SJCRH30 (cell line): ENCODE results near the gene CD274. TPM values are rescaled to one million over a fixed set of nuclear protein-coding genes. Genes with fewer than 3 reads are reported as not detected.
A peak's percentile ranks its signal among the peaks of the same experiment; 100 is the strongest.
"Not testable (repeated sequence)": the region's sequence is repeated elsewhere in the genome, so short reads cannot be mapped to it uniquely, and the experiment has no call there.

Experiments
- DNase-seq, 2 experiments: peaks; one replicate each; pipeline ENCODE4 v3.0.0-alpha.2; 2015 to 2020
- H3K27ac ChIP-seq: fragments of 250-450 bp; sonication (Bioruptor Pico); 2 replicates; pipeline ENCODE4 v1.5.1; 2020; ENCODE audit warnings: mild to moderate bottlenecking, moderate library complexity
- H3K27me3 ChIP-seq: fragments of 250-450 bp; sonication (Bioruptor Pico); 2 replicates; pipeline ENCODE4 v1.5.1; 2020; ENCODE audit warnings: mild to moderate bottlenecking, moderate library complexity
- H3K36me3 ChIP-seq: fragments of 250-450 bp; sonication (Bioruptor Pico); 2 replicates; pipeline ENCODE4 v1.5.1; 2020; ENCODE audit warnings: mild to moderate bottlenecking, moderate library complexity
- H3K4me1 ChIP-seq: fragments of 250-450 bp; sonication (Bioruptor Pico); 2 replicates; pipeline ENCODE4 v1.5.1; 2020; ENCODE audit warnings: mild to moderate bottlenecking, moderate library complexity
- H3K4me3 ChIP-seq: fragments of 250-450 bp; sonication (Bioruptor Pico); 2 replicates; pipeline ENCODE4 v1.5.1; 2020; ENCODE audit warnings: mild to moderate bottlenecking, moderate library complexity
- H3K9me3 ChIP-seq: fragments of 250-450 bp; sonication (Bioruptor Pico); replicated peaks from 2 replicates; pipeline ENCODE4 v1.5.1; 2020; ENCODE audit warnings: mild to moderate bottlenecking, moderate library complexity
- total RNA-seq: library from RNA; depleted of rRNA; stranded (reverse); fragments of >200 nt; shearing (Covaris generic); gene quantifications from 2 replicates; pipeline ENCODE4 v1.2.3, GENCODE V29; 2014; rRNA removed

The CD274 gene
- total RNA-seq, result 0.49 and 1.8 TPM in 2 replicates

GRCh38 chr9:5450359-5451091 is at the start of gene CD274:
TSS of gene CD274 (plus strand) at chr9:5450542. CDS start at chr9:5456114, 5,572 bp downstream.
- no peaks in the 10 kb centered on the region for H3K36me3 ChIP-seq
- no peak within 1 kb of the TSS for H3K27ac ChIP-seq
- peak within 1 kb of the TSS; percentile 42 for H3K4me3 ChIP-seq
- no peaks in the 10 kb centered on the region for H3K27me3 ChIP-seq
- DNase-seq, result peak; percentile 45 to 52
- no peaks in the 10 kb centered on the region for H3K4me1 ChIP-seq
- H3K9me3 ChIP-seq, result no peaks in the 10 kb centered on the region

GRCh38 chr9:5402217-5402616 is 48.1 kb upstream of the CD274 start:
- peak in 1 of 2 experiments; percentile 8 for DNase-seq
- no peak overlapping the region for H3K4me3 ChIP-seq
- no peaks in the 10 kb centered on the region for H3K36me3 ChIP-seq
- no peaks in the 10 kb centered on the region for H3K27me3 ChIP-seq
- H3K9me3 ChIP-seq, result no peaks in the 10 kb centered on the region
- no peaks in the 10 kb centered on the region for H3K4me1 ChIP-seq
- H3K27ac ChIP-seq, result no peak overlapping the region

- Histone ChIP-seq H3K4me1 (no peaks in the 10 kb centered on the region), H3K36me3 (no peaks in the 10 kb centered on the region), H3K4me3 (no peak overlapping the region), H3K27ac (no peak overlapping the region), H3K27me3 (no peaks in the 10 kb centered on the region), H3K9me3 (no peaks in the 10 kb centered on the region)
- no peak for DNase-seq
These were observed 41.7 kb upstream of the CD274 start for GRCh38 chr9:5408596-5408995.

- no peak overlapping the region for H3K4me3 ChIP-seq
- H3K4me1 ChIP-seq, result no peaks in the 10 kb centered on the region
- DNase-seq, result no peak
- H3K27me3 ChIP-seq, result no peaks in the 10 kb centered on the region
- H3K27ac ChIP-seq, result no peak overlapping the region
- H3K9me3 ChIP-seq, result no peaks in the 10 kb centered on the region
- H3K36me3 ChIP-seq, result no peaks in the 10 kb centered on the region
These were observed 33.4 kb upstream of the CD274 start for GRCh38 chr9:5416953-5417352.

- Histone ChIP-seq H3K9me3 (no peaks in the 10 kb centered on the region), H3K27ac (no peak overlapping the region), H3K4me1 (no peaks in the 10 kb centered on the region), H3K27me3 (no peaks in the 10 kb centered on the region), H3K4me3 (no peak overlapping the region), H3K36me3 (no peaks in the 10 kb centered on the region)
- no peak for DNase-seq
These were observed 31.9 kb upstream of the CD274 start for GRCh38 chr9:5418481-5418880.

GRCh38 chr9:5419987-5420386 is 30.4 kb upstream of the CD274 start:
- H3K36me3 ChIP-seq, result no peaks in the 10 kb centered on the region
- H3K27me3 ChIP-seq, result no peaks in the 10 kb centered on the region
- no peaks in the 10 kb centered on the region for H3K4me1 ChIP-seq
- no peaks in the 10 kb centered on the region for H3K9me3 ChIP-seq
- no peak overlapping the region for H3K27ac ChIP-seq
- DNase-seq, result no peak
- no peak overlapping the region for H3K4me3 ChIP-seq

GRCh38 chr9:5421163-5421562 is 29.2 kb upstream of the CD274 start:
- H3K4me3 ChIP-seq, result no peak overlapping the region
- H3K27me3 ChIP-seq, result no peaks in the 10 kb centered on the region
- no peak overlapping the region for H3K27ac ChIP-seq
- H3K9me3 ChIP-seq, result no peaks in the 10 kb centered on the region
- no peaks in the 10 kb centered on the region for H3K4me1 ChIP-seq
- no peak for DNase-seq
- no peaks in the 10 kb centered on the region for H3K36me3 ChIP-seq

GRCh38 chr9:5422276-5422675 is 28.1 kb upstream of the CD274 start:
- no peak for DNase-seq
- H3K27ac ChIP-seq, result no peak overlapping the region
- H3K4me3 ChIP-seq, result no peak overlapping the region
- H3K4me1 ChIP-seq, result no peaks in the 10 kb centered on the region
- no peaks in the 10 kb centered on the region for H3K9me3 ChIP-seq
- H3K27me3 ChIP-seq, result no peaks in the 10 kb centered on the region
- H3K36me3 ChIP-seq, result no peaks in the 10 kb centered on the region

GRCh38 chr9:5425006-5425628 is 25.2 kb upstream of the CD274 start:
- Histone ChIP-seq H3K4me3 (no peak overlapping the region), H3K4me1 (no peaks in the 10 kb centered on the region), H3K27me3 (no peaks in the 10 kb centered on the region), H3K36me3 (no peaks in the 10 kb centered on the region), H3K9me3 (no peaks in the 10 kb centered on the region), H3K27ac (no peak overlapping the region)
- DNase-seq, result peak in 1 of 2 experiments; percentile 44

- no peaks in the 10 kb centered on the region for H3K9me3 ChIP-seq
- no peak overlapping the region for H3K4me3 ChIP-seq
- no peak overlapping the region for H3K27ac ChIP-seq
- no peaks in the 10 kb centered on the region for H3K36me3 ChIP-seq
- no peaks in the 10 kb centered on the region for H3K27me3 ChIP-seq
- no peak for DNase-seq
- no peaks in the 10 kb centered on the region for H3K4me1 ChIP-seq
These were observed 23.3 kb upstream of the CD274 start for GRCh38 chr9:5427005-5427404.

GRCh38 chr9:5428172-5428571 is 22.2 kb upstream of the CD274 start:
- no peak overlapping the region for H3K4me3 ChIP-seq
- no peak for DNase-seq
- H3K36me3 ChIP-seq, result no peaks in the 10 kb centered on the region
- H3K4me1 ChIP-seq, result no peaks in the 10 kb centered on the region
- no peaks in the 10 kb centered on the region for H3K27me3 ChIP-seq
- H3K9me3 ChIP-seq, result no peaks in the 10 kb centered on the region
- H3K27ac ChIP-seq, result no peak overlapping the region

- Histone ChIP-seq H3K9me3 (no peaks in the 10 kb centered on the region), H3K4me1 (no peaks in the 10 kb centered on the region), H3K27ac (no peak overlapping the region), H3K27me3 (no peaks in the 10 kb centered on the region), H3K36me3 (no peaks in the 10 kb centered on the region), H3K4me3 (no peak overlapping the region)
- no peak for DNase-seq
These were observed 21.4 kb upstream of the CD274 start for GRCh38 chr9:5428794-5429528.

- Histone ChIP-seq H3K4me1 (no peaks in the 10 kb centered on the region), H3K9me3 (no peaks in the 10 kb centered on the region), H3K36me3 (no peaks in the 10 kb centered on the region), H3K4me3 (no peak overlapping the region), H3K27ac (no peak overlapping the region), H3K27me3 (no peaks in the 10 kb centered on the region)
- DNase-seq, result no peak
These were observed 20.3 kb upstream of the CD274 start for GRCh38 chr9:5429873-5430564.

- Histone ChIP-seq H3K4me1 (no peaks in the 10 kb centered on the region), H3K36me3 (no peaks in the 10 kb centered on the region), H3K27me3 (no peaks in the 10 kb centered on the region), H3K27ac (no peak overlapping the region), H3K9me3 (no peaks in the 10 kb centered on the region), H3K4me3 (no peak overlapping the region)
- DNase-seq, result no peak
These were observed 19.4 kb upstream of the CD274 start for GRCh38 chr9:5430912-5431311.

GRCh38 chr9:5432890-5433289 is 17.5 kb upstream of the CD274 start:
- not testable (repeated sequence) for H3K4me3 ChIP-seq, H3K9me3 ChIP-seq, H3K27ac ChIP-seq, DNase-seq, H3K4me1 ChIP-seq, H3K36me3 ChIP-seq, H3K27me3 ChIP-seq
